HG03097 (cell line): ENCODE measurements around the gene USP34.
"Not testable (repeated sequence)": the region's sequence is repeated elsewhere in the genome, so short reads cannot be mapped to it uniquely, and the experiment has no call there.

Experiments
- ATAC-seq: cut with Tn5 transposase; IDR thresholded peaks from one replicate; pipeline ENCODE4 v1.9.1; 2021; ENCODE audit not compliant: unreplicated experiment, low FRiP score

Gene USP34

GRCh38 chr2:61176755-61177726, 293.8 kb downstream of the USP34 start:
- peak; percentile 80 for ATAC-seq

GRCh38 chr2:61175036-61175435, 295.9 kb downstream of the USP34 start:
- ATAC-seq: no peak

GRCh38 chr2:61173116-61173515, 297.8 kb downstream of the USP34 start:
- ATAC-seq: no peak

- ATAC-seq: no peak
Measured at GRCh38 chr2:61172671-61173070, 298.2 kb downstream of the USP34 start.

GRCh38 chr2:61167579-61167978, 303.3 kb downstream of the USP34 start:
- ATAC-seq: no peak

- no peak for ATAC-seq
Measured at GRCh38 chr2:61165946-61166345, 304.9 kb downstream of the USP34 start.

- ATAC-seq: not testable (repeated sequence)
Measured at GRCh38 chr2:61165082-61165481, 305.8 kb downstream of the USP34 start.

GRCh38 chr2:61162721-61163120, 308.2 kb downstream of the USP34 start:
- no peak for ATAC-seq

GRCh38 chr2:61161888-61162287, 309.0 kb downstream of the USP34 start, which contains the start of gene C2orf74:
TSS of gene C2orf74 (plus strand) at chr2:61162188. CDS start at chr2:61162515, 327 bp downstream.
- ATAC-seq: no peak

- no peak for ATAC-seq
Measured at GRCh38 chr2:61158356-61158955, 312.4 kb downstream of the USP34 start.

GRCh38 chr2:61157371-61158003, 313.4 kb downstream of the USP34 start:
- no peak for ATAC-seq

- no peak for ATAC-seq
Measured at GRCh38 chr2:61151436-61151835, 319.5 kb downstream of the USP34 start.

GRCh38 chr2:61149074-61149473, 321.8 kb downstream of the USP34 start:
- ATAC-seq: no peak

- not testable (repeated sequence) for ATAC-seq
Measured at GRCh38 chr2:61148091-61148490, 322.8 kb downstream of the USP34 start.

- ATAC-seq: no peak
Measured at GRCh38 chr2:61145990-61146389, 324.9 kb downstream of the USP34 start.

- peak; percentile 93 for ATAC-seq
Measured at GRCh38 chr2:61144697-61145268, 326.1 kb downstream of the USP34 start.

GRCh38 chr2:61141151-61141550, 329.7 kb downstream of the USP34 start:
- ATAC-seq: no peak

- no peak for ATAC-seq
Measured at GRCh38 chr2:61138859-61139258, 332.0 kb downstream of the USP34 start.
